H1 (cell line): ENCODE measurements around the gene CNOT2. TPM values are rescaled to one million over a fixed set of nuclear protein-coding genes. Genes with fewer than 3 reads are reported as not detected.

Source experiments
- CHD7 ChIP-seq: fragments of 300-600 bp; sonication (generic); IDR thresholded peaks from 2 replicates; pipeline ENCODE4 v1.7.1; 2012; ENCODE audit warnings: low read length, moderate library complexity, mild to moderate bottlenecking, inconsistent platforms; ENCODE audit not compliant: insufficient replicate concordance
- EGR1 ChIP-seq: IDR thresholded peaks from 2 replicates; pipeline ENCODE4 v1.6.1; 2011; ENCODE audit warnings: low read depth, low read length, borderline replicate concordance
- JUND ChIP-seq: IDR thresholded peaks from 2 replicates; pipeline ENCODE4 v1.6.1; 2011; ENCODE audit warnings: mild to moderate bottlenecking, improper control_type of control experiment, low read length
- KDM4A ChIP-seq: IDR thresholded peaks from one replicate; pipeline ENCODE4 v1.7.1; 2012; ENCODE audit warnings: low read depth, mild to moderate bottlenecking, moderate library complexity, low read length, inconsistent platforms; ENCODE audit not compliant: severe bottlenecking
- POLR2AphosphoS5 ChIP-seq: IDR thresholded peaks from 2 replicates; pipeline ENCODE4 v1.6.1; 2011; ENCODE audit warnings: low read depth, low read length
- RBBP5 ChIP-seq: IDR thresholded peaks from 2 replicates; pipeline ENCODE4 v1.7.1; 2012; ENCODE audit warnings: low read depth, mild to moderate bottlenecking, inconsistent platforms, low read length, moderate library complexity, borderline replicate concordance
- SIN3A ChIP-seq, 2 experiments: IDR thresholded peaks in 1 of 2; conservative IDR thresholded peaks in 1 of 2; 2 replicates each; pipeline ENCODE4 v1.6.1; 2011 to 2012; ENCODE audit warnings: low read length in 2 of 2, improper control_type of control experiment in 1 of 2, low read depth in 1 of 2, mild to moderate bottlenecking in 1 of 2
- SP4 ChIP-seq: IDR thresholded peaks from 2 replicates; pipeline ENCODE4 v1.6.1; 2012; ENCODE audit warnings: low read length, inconsistent platforms
- TAF7 ChIP-seq: optimal IDR thresholded peaks from 2 replicates; pipeline ENCODE3; 2011; ENCODE audit warnings: low read depth, mild to moderate bottlenecking, inconsistent platforms, low read length, moderate library complexity, borderline replicate concordance
- YY1 ChIP-seq: IDR thresholded peaks from 2 replicates; pipeline ENCODE4 v1.6.1; 2011; ENCODE audit warnings: low read depth, mild to moderate bottlenecking, low read length
- polyA plus RNA-seq, 7 experiments: library from polyadenylated mRNA; depleted of rRNA in 3 of 7; stranded (reverse) in 5 of 7; unstranded in 2 of 7; fragments of >200 nt in 5 of 7; fragments of 200-250 nt in 2 of 7; gene quantifications; 1 replicate in 5 of 7; 2 replicates in 1 of 7; 4 replicates in 1 of 7; pipeline versions ENCODE4 v1.2.1 to v1.2.3, GENCODE V29; 2011 to 2013; ENCODE audit warnings: missing spikeins in 2 of 7, mixed read lengths in 2 of 7
- total RNA-seq: library from RNA; stranded (reverse); fragmentation: NEBNext Ultra II Directional; extraction: Animal tissue kit (Norgen Biotek cat#: 25700); gene quantifications from 2 replicates; pipeline ENCODE4 v1.2.1, GENCODE V29; 2021

CNOT2 gene
- total and polyA plus RNA-seq, 2 of the 8 experiments (the other 6 are each of a cell fraction or from before 2014, with no cell fraction given) = 61.2 to 64.8 TPM

- TF ChIP-seq CHD7 (no peak), EGR1 (no peak), YY1 (no peak), SP4 (no peak), RBBP5 (peak; percentile 49), TAF7 (no peak), POLR2AphosphoS5 (peak; percentile 46; the same call in 1 of the 2 replicates), JUND (no peak), SIN3A (conservative IDR thresholded peaks at IDR 0.05 in 1 of 2, IDR thresholded peaks at IDR 0.05 in 1 of 2; ENCODE audit: low read depth in 1 of 2, low read length in 2 of 2) (0 out of 4 replicates have a peak, but pooled peaks of 1 of the 2 experiments have one; percentile 44), KDM4A (peak; percentile 57)
These were observed 508 bp downstream of the CNOT2 start (continued) for GRCh38 chr12:70243510-70244371.
